SU-DHL-6 (cell line): ENCODE measurements around the gene NUTF2.

Experiments
- CTCF ChIP-seq: fragments of 200-600 bp; sonication (generic); IDR thresholded peaks from one replicate; pipeline ENCODE4 v1.5.1; 2017; ENCODE audit warnings: antibody characterized with exemption, mild to moderate bottlenecking, low read length, moderate library complexity; ENCODE audit not compliant: insufficient read depth, poor library complexity, severe bottlenecking
- EZH2phosphoT487 ChIP-seq: fragments of 200-600 bp; sonication (generic), shearing (Covaris generic); conservative IDR thresholded peaks from 2 replicates; pipeline ENCODE4 v1.6.1; 2018; ENCODE audit warnings: mild to moderate bottlenecking, antibody characterized with exemption, low read length, moderate library complexity, mixed read lengths

GRCh38 chr16:67803894-67804293 is 42.8 kb upstream of the NUTF2 start:
- TF ChIP-seq CTCF (no peak), EZH2phosphoT487 (no peak)
